Middle frontal gyrus (tissue), 1 donor: ENCODE data around the gene MZB1.
A peak's percentile ranks its signal among the peaks of the same experiment; 100 is the strongest.

Experiments used
- DNase-seq: peaks from one replicate; pipeline ENCODE4 v3.0.0-alpha.2; 2015; ENCODE audit warnings: low spot score; ENCODE audit errors: extremely low spot score

MZB1 gene

GRCh38 chr5:139389701-139390638, at the start of gene MZB1:
MZB1 (minus strand) TSS chr5:139389913; CDS start chr5:139389856, 57 bp downstream.
- no peak for DNase-seq

GRCh38 chr5:139439013-139439903, 49.5 kb upstream of the MZB1 start, which contains the start of gene DNAJC18:
DNAJC18 (minus strand) TSS chr5:139439525; CDS start chr5:139439445, 80 bp downstream.
- peak; percentile 94 for DNase-seq

DNA sequence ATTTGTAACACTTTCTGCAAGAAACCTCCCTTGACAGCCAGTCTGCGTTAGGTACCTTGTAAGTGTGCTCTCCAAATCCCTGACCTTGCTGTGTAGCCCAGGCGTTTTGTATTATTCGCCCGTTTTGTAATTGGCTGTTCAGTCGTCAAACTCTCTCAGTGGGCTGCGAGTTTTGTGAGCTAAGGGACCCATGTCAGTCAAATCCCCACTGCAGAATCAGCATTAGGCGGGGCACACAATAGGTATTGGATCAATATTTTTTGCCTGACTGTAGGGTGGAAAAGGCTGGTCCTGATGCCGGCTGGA, 48.9 kb upstream of the MZB1 start:
- no peak for DNase-seq

DNA sequence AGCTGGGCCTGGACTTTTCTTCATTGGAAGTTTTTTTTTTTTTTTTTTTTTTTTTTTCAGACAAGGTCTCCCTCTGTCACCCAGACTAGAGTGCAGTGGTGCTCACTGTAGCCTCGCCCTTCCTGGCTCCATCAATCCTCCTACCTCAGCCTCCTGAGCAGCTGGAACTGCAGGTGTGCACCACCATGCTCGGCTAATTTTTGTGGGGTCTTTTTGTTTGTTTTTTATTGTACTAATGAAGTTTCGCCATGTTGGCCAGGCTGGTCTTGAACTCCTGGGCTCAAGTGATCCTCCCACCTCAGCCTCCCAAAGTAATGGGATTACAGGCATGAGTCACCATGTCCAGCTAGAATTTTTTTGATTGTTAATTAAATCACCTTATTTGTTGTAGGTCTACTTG, 46.0 kb upstream of the MZB1 start:
- DNase-seq: no peak

DNA sequence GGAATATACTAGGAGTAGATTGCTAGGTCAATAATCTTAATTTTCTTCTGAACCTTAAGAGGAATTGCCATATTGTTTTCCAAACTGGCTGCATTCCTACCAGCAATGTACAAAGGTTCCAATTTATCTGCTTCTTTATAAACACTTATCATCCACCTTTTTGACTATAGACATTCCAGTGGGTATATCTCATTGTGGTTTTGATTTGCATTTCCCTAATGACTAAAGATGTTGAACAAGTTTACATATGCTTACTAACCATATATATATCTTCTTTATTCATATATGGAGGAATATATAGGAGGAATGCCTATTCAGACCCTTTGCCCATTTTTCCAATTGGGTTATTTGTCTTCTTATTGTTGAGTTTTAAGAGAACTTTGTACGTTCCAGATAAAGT, 42.0 kb upstream of the MZB1 start:
- DNase-seq: no peak

GRCh38 chr5:139430015-139430414, 40.3 kb upstream of the MZB1 start:
- DNase-seq: no peak

DNA sequence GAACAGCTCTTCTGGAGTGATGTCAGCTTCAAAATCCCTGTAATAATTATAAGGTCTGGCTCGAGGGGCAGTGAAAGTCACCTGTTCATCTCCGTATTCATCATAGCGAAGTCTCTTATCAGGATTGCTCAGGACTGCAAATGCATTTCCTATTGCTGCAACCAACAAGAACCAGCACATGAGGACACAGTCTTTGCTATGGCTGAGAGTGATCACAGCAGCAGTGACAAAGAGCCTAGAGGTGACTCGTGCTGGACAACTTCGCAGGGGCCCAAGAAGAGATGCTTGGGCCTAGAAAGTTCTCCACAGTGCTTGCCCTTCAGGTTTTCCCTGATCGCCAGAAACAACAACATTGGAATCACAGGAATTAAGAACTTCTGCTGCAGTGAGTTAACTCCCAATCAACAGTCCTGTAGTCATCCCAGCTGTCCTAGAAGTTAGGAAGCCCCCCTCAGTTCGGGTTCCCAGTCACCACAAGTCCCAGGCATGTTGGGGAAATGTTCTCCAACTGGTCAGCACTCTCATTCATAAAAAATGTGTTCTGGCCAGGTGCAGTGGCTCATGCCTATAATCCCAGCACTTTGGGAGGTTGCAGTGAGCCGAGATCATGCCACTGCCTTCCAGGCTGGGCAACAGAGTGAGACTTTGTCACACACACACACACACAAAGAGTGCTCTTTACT, 36.6 kb upstream of the MZB1 start:
- DNase-seq: no peak

GRCh38 chr5:139425497-139425896, 35.8 kb upstream of the MZB1 start:
- DNase-seq: no peak

DNA sequence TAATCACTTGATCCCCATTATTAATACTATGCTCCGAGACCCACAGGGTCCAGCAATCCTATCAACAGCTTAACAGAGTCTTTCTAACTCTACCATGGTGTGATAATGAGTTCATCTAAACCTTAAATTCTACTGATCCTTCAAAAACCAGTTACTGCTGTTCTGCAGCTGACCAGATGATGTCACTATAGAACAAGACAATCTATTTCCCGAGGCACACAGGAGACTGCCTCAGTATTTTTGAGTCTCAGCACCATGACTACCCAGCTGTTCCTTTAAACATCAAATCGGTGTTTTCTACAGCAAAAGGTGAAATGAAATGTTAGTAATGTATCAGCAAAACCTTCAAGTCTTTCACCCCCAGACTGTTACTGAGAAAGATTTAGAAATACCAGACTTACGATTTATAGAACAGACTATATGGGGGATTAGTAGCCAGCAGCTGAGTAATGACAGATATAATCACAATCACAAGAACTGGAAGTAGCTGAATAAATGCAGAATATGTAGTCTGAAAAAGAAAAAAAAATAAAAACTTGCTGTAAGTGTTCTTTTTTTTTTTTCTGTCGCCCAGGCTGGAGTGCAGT, 32.7 kb upstream of the MZB1 start:
- peak; percentile 61 for DNase-seq

DNA sequence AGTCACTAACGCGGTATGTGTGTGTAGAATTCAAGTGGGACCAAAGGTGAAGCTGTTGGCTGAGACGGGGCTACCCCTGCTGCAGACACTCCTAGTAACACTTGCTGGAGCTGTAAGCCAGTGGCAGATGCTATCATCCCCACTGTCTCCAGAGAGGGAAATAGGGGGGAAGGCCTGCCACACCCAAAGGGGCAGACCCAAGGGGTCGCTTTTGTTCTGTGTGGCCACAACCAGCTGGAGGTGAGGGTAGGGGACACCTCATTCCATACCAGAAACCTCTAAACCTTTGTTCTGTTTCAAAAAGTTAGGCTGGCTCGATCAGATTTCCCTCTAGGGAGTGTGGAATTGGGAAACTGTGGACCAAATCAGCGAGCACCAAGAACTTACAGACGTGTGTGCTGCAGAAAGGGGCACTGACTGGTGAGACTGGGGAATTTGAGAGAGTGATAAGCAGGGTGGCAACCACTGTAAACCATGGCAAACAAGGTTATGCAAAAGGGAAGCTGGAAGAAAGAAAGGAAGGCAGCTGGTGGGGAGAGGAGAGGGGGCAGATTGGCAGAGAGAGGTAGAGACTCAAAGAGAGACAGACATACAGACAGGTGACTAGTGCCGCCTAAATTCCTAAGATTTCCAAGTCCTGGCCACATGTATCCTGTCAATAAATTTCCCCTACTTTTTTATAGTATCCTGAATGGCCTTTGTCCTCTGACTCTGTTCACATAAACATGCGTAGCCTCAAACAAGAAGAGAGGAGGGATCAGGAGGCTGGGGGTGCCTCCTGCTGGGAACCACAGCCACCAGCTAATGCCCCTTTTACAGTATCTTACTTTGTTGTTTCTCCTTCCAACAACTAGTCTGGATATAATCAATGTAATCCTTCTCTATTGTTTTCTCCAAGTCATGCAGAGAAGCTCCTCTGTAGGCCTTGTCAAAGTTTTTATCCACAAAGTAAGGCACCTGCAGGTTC, 29.8 kb upstream of the MZB1 start:
- DNase-seq: no peak

DNA sequence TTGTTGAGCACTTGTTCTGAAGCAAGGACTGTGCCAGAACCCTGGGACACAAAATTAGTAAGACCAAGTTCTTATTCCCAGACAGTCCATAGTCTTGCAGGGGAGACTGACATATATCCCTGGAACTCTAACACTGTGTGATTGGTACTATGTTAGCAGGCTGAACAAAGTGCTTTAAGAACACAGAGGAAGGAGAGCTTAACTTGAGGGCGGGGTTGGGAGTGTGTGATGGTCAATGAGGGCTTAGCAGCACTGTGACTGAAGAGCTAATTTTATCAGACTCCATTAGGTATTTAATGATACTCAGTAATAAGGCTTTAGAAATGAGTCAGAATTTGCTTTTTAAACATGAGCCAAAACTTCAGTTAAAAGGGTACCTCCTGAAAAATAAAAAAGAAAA, 29.1 kb upstream of the MZB1 start:
- no peak for DNase-seq

DNA sequence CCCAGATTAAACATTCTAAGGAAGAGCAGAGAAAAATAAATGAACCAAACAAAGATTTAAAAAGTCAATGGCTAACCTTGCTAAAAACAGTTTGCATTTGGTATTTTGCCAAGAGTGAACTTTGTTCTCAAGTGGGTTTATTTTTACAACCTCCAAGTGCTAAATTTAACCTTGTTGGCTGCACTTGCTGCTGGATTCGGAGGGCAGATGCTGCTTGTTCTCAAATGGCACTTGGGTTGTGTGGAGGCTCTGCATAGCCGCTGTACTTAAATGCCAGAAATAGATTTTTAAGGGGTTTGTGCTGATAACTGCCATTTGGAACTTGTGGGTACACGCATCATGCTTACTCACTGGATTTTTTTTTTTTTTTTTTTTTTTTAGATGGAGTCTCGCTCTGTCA, 27.5 kb upstream of the MZB1 start:
- peak; percentile 71 for DNase-seq

GRCh38 chr5:139416651-139417050, 26.9 kb upstream of the MZB1 start:
- DNase-seq: no peak

DNA sequence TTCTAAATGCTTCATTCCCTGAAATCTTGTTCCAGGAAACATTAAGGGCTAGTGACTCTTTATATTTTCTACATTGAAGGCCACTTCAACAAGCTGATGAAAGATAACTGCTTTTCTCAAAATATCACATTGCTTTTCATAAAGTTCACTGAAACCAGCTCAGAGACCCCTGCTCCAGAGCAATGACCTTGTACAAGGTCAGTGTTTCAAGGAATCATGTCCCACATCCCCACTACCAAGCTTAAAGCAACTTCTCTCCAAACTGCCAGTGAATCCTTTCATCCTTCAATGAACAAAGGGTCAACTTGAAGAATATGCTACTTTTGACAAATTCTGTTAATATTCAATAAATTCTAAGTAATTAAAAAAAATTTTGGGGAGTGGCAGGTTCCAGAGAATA, 26.2 kb upstream of the MZB1 start:
- DNase-seq: no peak

GRCh38 chr5:139415221-139415861, 25.6 kb upstream of the MZB1 start:
- peak; percentile 69 for DNase-seq

DNA sequence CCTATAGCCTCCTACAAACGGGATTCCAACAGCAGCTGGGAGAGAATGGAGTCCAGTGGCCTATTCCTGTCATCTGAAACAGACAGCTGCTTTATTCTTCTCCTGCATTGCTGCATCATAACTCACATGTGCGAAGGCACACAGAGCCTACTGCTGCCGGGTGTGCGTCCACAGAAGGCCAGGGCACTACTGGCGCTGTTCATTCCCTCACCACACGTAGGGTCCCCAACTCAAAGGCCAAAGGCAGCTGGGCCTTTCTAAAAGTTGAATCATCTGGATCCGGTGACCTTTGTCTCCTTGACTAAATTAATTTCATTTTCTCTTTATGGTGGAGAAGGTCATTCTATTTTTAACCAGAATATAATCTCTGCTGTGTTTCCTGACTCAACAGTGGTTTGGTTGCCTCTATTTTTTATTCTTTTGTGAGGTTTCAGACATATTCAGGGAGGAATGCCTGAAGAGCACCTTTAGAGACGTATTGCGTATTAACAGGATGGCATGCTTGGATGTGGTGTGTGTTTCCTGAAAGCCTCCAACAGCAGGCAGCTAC, 24.9 kb upstream of the MZB1 start:
- DNase-seq: no peak

- no peak for DNase-seq
Measured at GRCh38 chr5:139413963-139414362, 24.2 kb upstream of the MZB1 start.

- DNase-seq: no peak
Measured at GRCh38 chr5:139413153-139413552, 23.4 kb upstream of the MZB1 start.
